GM12878 (cell line): ENCODE measurements around the gene GMDS. TPM values are rescaled to one million over a fixed set of nuclear protein-coding genes. Genes with fewer than 3 reads are reported as not detected.

Experiments used
- ATAC-seq: fragments of 200-7000 bp; cut with Tn5 transposase; 3 replicates; pipeline ENCODE4 v1.9.1; 2020; ENCODE audit warnings: mild to moderate bottlenecking, moderate library complexity
- BruUV-seq: library from RNA; stranded (reverse); fragments of 400-500 nt; replicated peaks from 2 replicates; lab custom pipeline; 2021; lab: Mats Ljungman, UMichigan
- CTCF ChIA-PET: fragments of 300-600 bp; sonication (Branson Sonifier 250); formaldehyde crosslinking; extraction: SDS; loops from one replicate; lab custom pipeline; 2021; ENCODE audit warnings: inconsistent platforms; lab: Yijun Ruan, JAX
- POLR2A ChIA-PET: fragments of 350-600 bp; formaldehyde crosslinking; extraction: SDS; loops from one replicate; lab custom pipeline; 2021; ENCODE audit warnings: inconsistent platforms; lab: Charles Lee
- RAD21 ChIA-PET: fragments of 300-600 bp; sonication (Branson Sonifier 250); formaldehyde crosslinking; loops from one replicate; lab custom pipeline; 2023; ENCODE audit warnings: antibody characterized with exemption; ENCODE audit not compliant: unreplicated experiment; lab: Charles Lee
- SMC1A ChIA-PET: fragments of 300-600 bp; sonication (Branson Sonifier 250); formaldehyde crosslinking; loops from one replicate; lab custom pipeline; 2023; ENCODE audit not compliant: unreplicated experiment, uncharacterized antibody; lab: Charles Lee
- DNase-seq: peaks from one replicate; pipeline ENCODE4 v3.0.0-alpha.2; 2011; ENCODE audit warnings: low read depth, low spot score
- FAIRE-seq: peaks from 3 replicates; lab custom pipeline; 2011; peaks lifted over from hg19 to GRCh38; lab: Jason Lieb, UNC
- H2AFZ ChIP-seq: 2 replicates; pipeline ENCODE4 v1.6.0; 2011; ENCODE audit warnings: low read depth, low read length, control low read depth; ENCODE audit not compliant: control insufficient read depth
- H3K27ac ChIP-seq: 2 replicates; pipeline ENCODE4 v1.5.1; 2011; ENCODE audit warnings: control low read depth; ENCODE audit not compliant: control insufficient read depth, insufficient read depth
- H3K27me3 ChIP-seq, 2 experiments: replicated peaks in 1 of 2; 2 replicates each; pipeline versions ENCODE4 v1.6.0 to v1.6.1; 2011; ENCODE audit warnings: low read length in 1 of 2; ENCODE audit not compliant: control insufficient read depth in 2 of 2, insufficient read depth in 2 of 2
- H3K36me3 ChIP-seq, 2 experiments: 2 replicates each; pipeline ENCODE4 v1.5.1; 2011; ENCODE audit warnings: low read length in 1 of 2; ENCODE audit not compliant: control insufficient read depth in 2 of 2, insufficient read depth in 2 of 2
- H3K4me1 ChIP-seq: 2 replicates; pipeline ENCODE4 v1.6.1; 2011; ENCODE audit warnings: mild to moderate bottlenecking, low read length, moderate library complexity, mixed read lengths; ENCODE audit not compliant: control insufficient read depth, insufficient read depth
- H3K4me2 ChIP-seq: 2 replicates; pipeline ENCODE4 v1.6.0; 2011; ENCODE audit warnings: control low read depth; ENCODE audit not compliant: control insufficient read depth, insufficient read depth
- H3K4me3 ChIP-seq: fragments of 200-600 bp; sonication (generic); 2 replicates; pipeline ENCODE4 v1.5.1; 2016
- H3K79me2 ChIP-seq: 2 replicates; pipeline ENCODE4 v1.6.0; 2011; ENCODE audit warnings: low read length; ENCODE audit not compliant: control insufficient read depth, insufficient read depth
- H3K9ac ChIP-seq: 2 replicates; pipeline ENCODE4 v1.8.0; 2011; ENCODE audit warnings: low read length, control low read depth, mixed read lengths; ENCODE audit not compliant: control insufficient read depth, insufficient read depth
- H3K9me3 ChIP-seq: replicated peaks from 3 replicates; pipeline ENCODE4 v1.5.1; 2011; ENCODE audit warnings: mild to moderate bottlenecking, low read length; ENCODE audit not compliant: control insufficient read depth, insufficient read depth
- H4K20me1 ChIP-seq: 2 replicates; pipeline ENCODE4 v1.6.0; 2011; ENCODE audit not compliant: control insufficient read depth, insufficient read depth
- BCL3 ChIP-seq: IDR thresholded peaks from 2 replicates; pipeline ENCODE4 v1.6.1; 2011; ENCODE audit warnings: borderline replicate concordance, low read depth, mild to moderate bottlenecking, moderate library complexity, low read length; ENCODE audit not compliant: insufficient read depth, poor library complexity, severe bottlenecking
- EED ChIP-seq: sonication (generic); IDR thresholded peaks from 2 replicates; pipeline ENCODE4 v1.6.1; 2016; ENCODE audit warnings: antibody characterized with exemption, low read depth
- PBX3 ChIP-seq: IDR thresholded peaks from 2 replicates; pipeline ENCODE4 v1.6.1; 2011; ENCODE audit warnings: mild to moderate bottlenecking, low read depth, low read length, moderate library complexity; ENCODE audit not compliant: insufficient replicate concordance
- TCF3 ChIP-seq: IDR thresholded peaks from 2 replicates; pipeline ENCODE4 v1.6.1; 2012; ENCODE audit warnings: low read depth, mild to moderate bottlenecking, low read length, borderline replicate concordance; ENCODE audit not compliant: insufficient read depth
- whole genome bisulfite sequencing: methylation state at CpG from one replicate; pipeline ENCODE4 v1.1.6; 2016; ENCODE audit warnings: low lambda C conversion rate; ENCODE audit not compliant: insufficient replicate concordance, insufficient coverage; ENCODE audit errors: missing lambda C conversion rate; 5-methylcytosine and 5-hydroxymethylcytosine counted together
- in situ Hi-C: fragments of 300-500 bp; cut with MboI; formaldehyde crosslinking; loops from 9 replicates; pipeline ENCODE4 v1.14.3; 2018; ENCODE audit warnings: mixed read lengths
- intact Hi-C: fragments of 100-400 bp; cut with micrococcal nuclease; formaldehyde crosslinking; loops from one replicate; pipeline ENCODE4 v1.14.2; 2022; ENCODE audit not compliant: unreplicated experiment
- polyA plus RNA-seq, 11 experiments: library from polyadenylated mRNA; depleted of rRNA in 4 of 11; unstranded in 6 of 11; stranded (reverse) in 5 of 11; fragments of >200 nt; fragmentation: Nextera tagmentation in 4 of 11; fragmentation: Illumina TruSeq in 1 of 11; extraction: Ambion mirVana in 4 of 11; extraction: Trizol in 1 of 11; gene quantifications; 1 replicate in 1 of 11; 2 replicates in 10 of 11; pipeline versions ENCODE4 v1.2.1 to v1.2.3, GENCODE V29; 2011 to 2016; ENCODE audit warnings: inconsistent platforms in 2 of 11, missing spikeins in 2 of 11, low read depth in 1 of 11
- total RNA-seq, 4 experiments: library from RNA; depleted of rRNA in 3 of 4; stranded (reverse); fragments of >200 nt in 3 of 4; fragmentation: Illumina TruSeq in 1 of 4; extraction: Trizol in 1 of 4; gene quantifications; 2 replicates each; pipeline versions ENCODE4 v1.2.1 to v1.2.3, GENCODE V29; 2013 to 2021

Gene GMDS
- total and polyA plus RNA-seq, 10 of the 15 experiments (the other 5 are each of a cell fraction or from before 2014, with no cell fraction given) = 0.61 to 53.8 (median 29.3) TPM

- WGBS = 31% methylated on average over 6 of the region's 6 CpGs
- Histone ChIP-seq H4K20me1 (no peaks in the 10 kb centered on the region), H3K4me3 (no peak overlapping the region), H3K36me3 (no peaks in the 10 kb centered on the region), H3K9ac (no peak overlapping the region), H3K9me3 (no peaks in the 10 kb centered on the region; the same call in 2 of the 3 replicates), H3K79me2 (no peaks in the 10 kb centered on the region), H3K27me3 (no peaks in the 10 kb centered on the region), H3K4me2 (no peak overlapping the region), H3K4me1 (peaks cover 31% of the 10 kb centered on the region), H2AFZ (no peak overlapping the region), H3K27ac (no peak overlapping the region)
- ChIA-PET POLR2A (no interaction called here), CTCF (no interaction called here), RAD21 (no interaction called here), SMC1A (interaction anchor here (0.6 to 1.4 kb wide), 4 partner anchors 19 to 1044 kb away, joined by 3 to 4 read pairs (median 3); no protein-coding TSS in a partner anchor)
- TF ChIP-seq PBX3 (peak; percentile 34), BCL3 (peak; percentile 66), TCF3 (0 out of 2 replicates have a peak, but pooled peaks have one; percentile 8), EED (no peak)
- ATAC-seq (no peak), FAIRE-seq (no peak), DNase-seq (no peak)
- in situ Hi-C loops (no loop called here), intact Hi-C loops (no loop called here)
- no TSS peak for BruUV-seq
Observed at GRCh38 chr6:1736346-1737105, 508.9 kb downstream of the GMDS start.
